Transverse colon (tissue), 4 donors: ENCODE results near the gene EEF1AKMT2. TPM values are rescaled to one million over a fixed set of nuclear protein-coding genes. Genes with fewer than 3 reads are reported as not detected.

ENCODE experiments used
- DNase-seq: peaks from one replicate; pipeline ENCODE4 v3.0.0-alpha.2; 2019
- H3K27ac ChIP-seq, 4 donors: fragments of 200-600 bp; sonication (generic); 2 replicates each; pipeline ENCODE4 v1.5.1; 2016 to 2018; ENCODE audit warnings: inconsistent platforms in 4 of 4
- H3K27me3 ChIP-seq: fragments of 200-600 bp; sonication (generic); 2 replicates; pipeline ENCODE4 v1.5.1; 2017; ENCODE audit warnings: inconsistent platforms
- H3K36me3 ChIP-seq, 4 donors: fragments of 200-600 bp; sonication (generic); 2 replicates each; pipeline ENCODE4 v1.5.1; 2017 to 2019; ENCODE audit warnings: inconsistent platforms in 4 of 4
- H3K4me1 ChIP-seq, 4 donors: fragments of 200-600 bp; sonication (generic); 2 replicates each; pipeline ENCODE4 v1.5.1; 2017 to 2020; ENCODE audit warnings: inconsistent platforms in 4 of 4
- H3K4me3 ChIP-seq, 4 donors: fragments of 200-600 bp; sonication (generic); 1 replicate in 1 of 4; 2 replicates in 3 of 4; pipeline versions ENCODE4 v1.5.1 to v1.6.1; 2017 to 2019; ENCODE audit warnings: inconsistent platforms in 4 of 4
- H3K9me3 ChIP-seq, 2 donors: fragments of 200-600 bp; sonication (generic); 2 replicates each; pipeline ENCODE4 v1.5.1; 2017 to 2019; ENCODE audit warnings: inconsistent platforms in 2 of 2
- EP300 ChIP-seq: sonication (generic); formaldehyde crosslinking; IDR thresholded peaks from one replicate; pipeline ENCODE4 v1.6.1; 2017; ENCODE audit warnings: antibody characterized with exemption, low read depth
- POLR2A ChIP-seq: fragments of 450-650 bp; IDR thresholded peaks from one replicate; pipeline ENCODE4 v1.6.1; 2016; ENCODE audit warnings: antibody characterized with exemption, mild to moderate bottlenecking, moderate library complexity
- POLR2AphosphoS5 ChIP-seq, 3 donors: sonication (generic); formaldehyde crosslinking; IDR thresholded peaks; one replicate each; pipeline ENCODE4 v1.6.1; 2016; ENCODE audit warnings: antibody characterized with exemption in 3 of 3
- WGBS, 2 donors: methylation state at CpG; one replicate each; pipeline ENCODE4 v1.1.5; 2018; ENCODE audit warnings: low coverage in 1 of 2; 5-methylcytosine and 5-hydroxymethylcytosine counted together
- in situ Hi-C, 4 donors: fragments of 200-750 bp; cut with MboI; loops; one replicate each; pipeline versions ENCODE4 v1.15.0 to v1.15.1; 2017; ENCODE audit warnings: low sequenced_read_pairs in 3 of 4, low pct_ligation_motif_present in 1 of 4, low pct_unique_long_range_greater_than_20kb in 1 of 4
- intact Hi-C: fragments of 100-400 bp; cut with DNase I; formaldehyde crosslinking; loops from one replicate; pipeline ENCODE4 v1.15.1; 2023; ENCODE audit warnings: low total_unique reads
- total RNA-seq, 4 donors: library from RNA; depleted of rRNA; stranded (reverse); fragments of >200 nt; gene quantifications; one replicate each; pipeline ENCODE4 v1.1.0, GENCODE V29; 2016
- TF ChIP-seq, protein P1 (sequence below), 5 experiments: fragments of 200-600 bp in 3 of 5; fragments of 450-650 bp in 2 of 5; sonication (generic) in 3 of 5; IDR thresholded peaks; 1 replicate in 2 of 5; 2 replicates in 3 of 5; pipeline ENCODE4 v1.5.1; 2016 to 2017; ENCODE audit warnings: antibody characterized with exemption in 5 of 5, inconsistent platforms in 3 of 5, mild to moderate bottlenecking in 2 of 5, moderate library complexity in 1 of 5

Gene EEF1AKMT2
- total RNA-seq, 4 donors from 2014 or later = 5.2 to 19.1 (median 10.6) TPM

DNA sequence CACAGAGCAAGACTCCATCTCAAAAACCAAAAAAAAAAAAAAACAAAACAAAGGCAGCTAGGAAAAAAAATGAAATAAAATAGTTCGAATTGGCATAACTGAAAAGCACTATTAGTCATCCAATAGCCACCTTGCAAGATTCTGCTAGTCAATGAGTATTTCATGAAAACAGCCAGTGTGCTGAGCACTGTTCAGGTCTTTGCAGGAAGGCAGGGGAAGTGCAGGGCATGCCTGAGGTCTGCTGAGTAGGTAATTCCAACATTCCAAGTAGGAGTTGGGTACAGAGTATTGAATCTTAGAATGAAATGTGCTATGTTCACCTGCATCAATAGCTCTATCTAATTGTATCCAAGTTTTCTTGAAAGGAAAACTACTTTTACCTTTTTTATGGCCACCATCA is 32.8 kb upstream of the EEF1AKMT2 start:
- no peaks in the 10 kb centered on the region for H3K27me3 ChIP-seq
- H3K4me3 ChIP-seq = no peak overlapping the region
- 96% methylated on average over 1 of the region's 1 CpG; no CpG with 5 or more reads in 1 of the 2 donors for WGBS, 2 donors
- H3K36me3 ChIP-seq = peaks cover 0 to 34% (median 15%) of the 10 kb centered on the region in 4 donors
- H3K27ac ChIP-seq = no peak overlapping the region
- H3K4me1 ChIP-seq = no peaks in the 10 kb centered on the region
- intact Hi-C loops = loop anchor here (10.0 kb wide), 1 partner anchor 290 kb away; no protein-coding TSS in a partner anchor
- in situ Hi-C loops = loop anchor here in 1 of 4 donors (10.0 kb wide), 1 partner anchor 280 kb away; no protein-coding TSS in a partner anchor
- TF ChIP-seq EP300 = no peak
- no peak for TF ChIP-seq POLR2AphosphoS5 (IDR thresholded peaks at IDR 0.05)
- TF ChIP-seq, protein P1, sequence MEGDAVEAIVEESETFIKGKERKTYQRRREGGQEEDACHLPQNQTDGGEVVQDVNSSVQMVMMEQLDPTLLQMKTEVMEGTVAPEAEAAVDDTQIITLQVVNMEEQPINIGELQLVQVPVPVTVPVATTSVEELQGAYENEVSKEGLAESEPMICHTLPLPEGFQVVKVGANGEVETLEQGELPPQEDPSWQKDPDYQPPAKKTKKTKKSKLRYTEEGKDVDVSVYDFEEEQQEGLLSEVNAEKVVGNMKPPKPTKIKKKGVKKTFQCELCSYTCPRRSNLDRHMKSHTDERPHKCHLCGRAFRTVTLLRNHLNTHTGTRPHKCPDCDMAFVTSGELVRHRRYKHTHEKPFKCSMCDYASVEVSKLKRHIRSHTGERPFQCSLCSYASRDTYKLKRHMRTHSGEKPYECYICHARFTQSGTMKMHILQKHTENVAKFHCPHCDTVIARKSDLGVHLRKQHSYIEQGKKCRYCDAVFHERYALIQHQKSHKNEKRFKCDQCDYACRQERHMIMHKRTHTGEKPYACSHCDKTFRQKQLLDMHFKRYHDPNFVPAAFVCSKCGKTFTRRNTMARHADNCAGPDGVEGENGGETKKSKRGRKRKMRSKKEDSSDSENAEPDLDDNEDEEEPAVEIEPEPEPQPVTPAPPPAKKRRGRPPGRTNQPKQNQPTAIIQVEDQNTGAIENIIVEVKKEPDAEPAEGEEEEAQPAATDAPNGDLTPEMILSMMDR (IDR thresholded peaks at IDR 0.05) = no peak
- TF ChIP-seq POLR2A = no peak
- DNase-seq = no peak
- H3K9me3 ChIP-seq = no peaks in the 10 kb centered on the region

DNA sequence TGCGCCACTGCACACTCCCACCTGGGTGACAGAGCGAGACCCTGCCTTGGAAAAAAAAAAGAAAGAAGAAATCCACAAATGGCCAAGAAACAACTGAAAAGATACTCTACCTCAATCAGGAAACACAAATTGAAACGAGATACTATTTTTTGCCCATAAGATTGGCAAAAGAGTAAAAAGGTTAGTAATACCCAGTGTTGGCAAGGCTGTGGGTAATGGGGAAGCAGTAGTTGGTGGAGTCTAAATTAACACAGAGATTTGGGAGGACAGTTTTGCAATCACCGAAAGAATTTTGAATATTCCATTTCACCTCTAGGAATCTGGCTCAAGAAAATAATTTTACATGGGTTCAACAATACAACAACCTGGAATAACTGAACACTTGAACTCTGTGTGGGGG is 29.8 kb upstream of the EEF1AKMT2 start:
- Histone ChIP-seq H3K9me3 (no peaks in the 10 kb centered on the region), H3K4me1 (no peaks in the 10 kb centered on the region), H3K27ac (no peak overlapping the region), H3K27me3 (no peaks in the 10 kb centered on the region), H3K36me3 (peaks cover 0 to 27% (median 5%) of the 10 kb centered on the region in 4 donors), H3K4me3 (no peak overlapping the region)
- intact Hi-C loops = loop anchor here (10.0 kb wide), 1 partner anchor 287 kb away; no protein-coding TSS in a partner anchor
- in situ Hi-C loops = loop anchor here in 1 of 4 donors (10.0 kb wide), 1 partner anchor 277 kb away; no protein-coding TSS in a partner anchor
- no peak for DNase-seq
- TF ChIP-seq POLR2A (no peak), POLR2AphosphoS5 (IDR thresholded peaks at IDR 0.05) (no peak), EP300 (no peak)
- TF ChIP-seq, protein P1 (IDR thresholded peaks at IDR 0.05) = no peak
- WGBS, 2 donors = 99 to 100% methylated on average over 3 to 4 of the region's 4 CpGs

DNA sequence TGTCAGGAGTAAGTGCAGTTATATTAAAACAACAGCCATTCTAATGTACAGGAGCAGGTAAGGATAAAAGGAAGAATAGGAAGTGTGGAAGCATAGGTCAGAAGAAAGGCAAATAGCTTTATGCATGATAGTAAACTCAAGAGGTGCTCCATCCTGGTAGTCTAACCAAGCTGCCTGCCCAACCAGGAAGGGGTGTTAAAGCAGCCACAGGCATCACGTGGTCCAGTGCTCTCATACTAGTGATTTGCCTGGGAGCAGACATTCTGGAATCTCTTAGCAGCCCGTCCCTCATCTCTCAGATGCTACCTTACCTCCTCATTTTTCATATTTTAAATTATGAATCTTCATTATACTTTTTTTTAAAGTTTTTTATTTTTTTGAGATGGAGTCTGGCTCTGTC is 28.4 kb upstream of the EEF1AKMT2 start:
- in situ Hi-C loops = loop anchor here in 1 of 4 donors (10.0 kb wide), 1 partner anchor 275 kb away; no protein-coding TSS in a partner anchor
- TF ChIP-seq POLR2A = no peak
- TF ChIP-seq POLR2AphosphoS5 (IDR thresholded peaks at IDR 0.05) = no peak
- TF ChIP-seq, protein P1 (IDR thresholded peaks at IDR 0.05) = no peak

DNA sequence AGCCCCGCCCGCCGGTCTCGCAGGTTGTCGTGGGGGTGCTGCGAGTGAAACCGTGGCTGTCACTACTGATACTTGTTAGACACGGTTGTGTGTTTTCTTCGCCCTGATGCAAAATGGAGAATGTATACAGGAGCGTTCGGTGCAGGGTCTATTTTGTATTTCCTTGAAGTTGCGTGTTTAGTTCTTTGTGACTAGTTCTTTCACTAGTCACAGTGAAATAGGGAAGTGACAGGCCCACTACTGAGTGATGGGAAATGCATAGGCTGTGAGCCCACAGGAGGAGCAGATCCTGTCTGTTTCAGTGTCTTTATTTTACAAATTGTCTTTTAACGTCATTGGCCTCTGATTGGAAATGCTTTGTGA is 10.6 kb upstream of the EEF1AKMT2 start:
- in situ Hi-C loops = no loop called here

More for the DNA sequence above, 28.4 kb upstream of the EEF1AKMT2 start:
- Histone ChIP-seq H3K27ac (no peak overlapping the region), H3K36me3 (peaks cover 0 to 27% (median 1%) of the 10 kb centered on the region in 4 donors), H3K9me3 (no peaks in the 10 kb centered on the region), H3K4me1 (no peaks in the 10 kb centered on the region), H3K27me3 (no peaks in the 10 kb centered on the region), H3K4me3 (no peak overlapping the region)
- WGBS, 2 donors = 89 to 98% methylated on average over 2 of the region's 2 CpGs
- intact Hi-C loops = loop anchor here (10.0 kb wide), 1 partner anchor 285 kb away; no protein-coding TSS in a partner anchor
- DNase-seq = no peak

More for the DNA sequence above, 10.6 kb upstream of the EEF1AKMT2 start:
- WGBS, 2 donors = 0 to 5% methylated on average over 6 to 13 of the region's 13 CpGs
- H3K36me3 ChIP-seq = no peaks in the 10 kb centered on the region
- DNase-seq = no peak
- H3K27me3 ChIP-seq = no peaks in the 10 kb centered on the region
- H3K4me3 ChIP-seq = peak overlapping the region; percentile 78 to 99 (median 94)
- intact Hi-C loops = no loop called here
- H3K9me3 ChIP-seq = no peaks in the 10 kb centered on the region
- peak overlapping the region; percentile 82 to 92 (median 88) for H3K27ac ChIP-seq
- H3K4me1 ChIP-seq = peaks cover 6 to 18% (median 8%) of the 10 kb centered on the region in 4 donors
- TF ChIP-seq POLR2A (no peak), POLR2AphosphoS5 (IDR thresholded peaks at IDR 0.05) (no peak), EP300 (no peak)
- TF ChIP-seq, protein P1 (IDR thresholded peaks at IDR 0.05) = no peak
